Measurements from ENCODE around the gene GPR35. TPM values are rescaled to one million over a fixed set of nuclear protein-coding genes. Genes with fewer than 3 reads are reported as not detected.

GPR35 gene
- total RNA-seq, 3 donors from 2014 or later: 47.1 to 132 (median 76.8) TPM

DNA sequence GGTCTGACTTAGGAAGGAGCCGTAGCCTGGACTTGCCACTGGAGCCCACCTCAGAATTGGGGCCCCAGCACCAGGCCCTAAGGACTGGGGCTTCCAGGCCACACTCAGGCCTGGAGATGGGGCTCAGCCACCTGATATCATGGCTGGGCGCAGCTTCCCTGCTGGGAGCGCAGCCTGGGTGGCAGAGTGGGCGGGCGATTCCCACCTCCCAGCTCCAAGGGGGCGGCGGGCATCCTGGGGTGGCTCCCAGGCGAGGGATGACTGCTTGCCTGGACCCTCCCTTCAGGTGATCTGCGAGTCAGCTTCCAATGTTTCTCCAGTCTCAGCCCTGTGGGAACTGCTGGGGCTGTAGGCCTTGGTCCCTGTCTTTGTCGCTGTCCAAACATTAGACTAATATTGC is 20.1 kb downstream of the GPR35 start:
- Histone ChIP-seq H3K36me3 (ENCODE audit: low read depth) (no peaks in the 10 kb centered on the region), H3K4me1 (ENCODE audit: low read depth) (no peaks in the 10 kb centered on the region), H3K4me3 (no peak overlapping the region), H3K9me3 (no peaks in the 10 kb centered on the region)
- intact Hi-C loops (cut with DNase I, micrococcal nuclease): no loop called here
- DNase-seq (peak in 1 of 3 donors; percentile 14), ATAC-seq (no peak)
- TF ChIP-seq, protein P1, sequence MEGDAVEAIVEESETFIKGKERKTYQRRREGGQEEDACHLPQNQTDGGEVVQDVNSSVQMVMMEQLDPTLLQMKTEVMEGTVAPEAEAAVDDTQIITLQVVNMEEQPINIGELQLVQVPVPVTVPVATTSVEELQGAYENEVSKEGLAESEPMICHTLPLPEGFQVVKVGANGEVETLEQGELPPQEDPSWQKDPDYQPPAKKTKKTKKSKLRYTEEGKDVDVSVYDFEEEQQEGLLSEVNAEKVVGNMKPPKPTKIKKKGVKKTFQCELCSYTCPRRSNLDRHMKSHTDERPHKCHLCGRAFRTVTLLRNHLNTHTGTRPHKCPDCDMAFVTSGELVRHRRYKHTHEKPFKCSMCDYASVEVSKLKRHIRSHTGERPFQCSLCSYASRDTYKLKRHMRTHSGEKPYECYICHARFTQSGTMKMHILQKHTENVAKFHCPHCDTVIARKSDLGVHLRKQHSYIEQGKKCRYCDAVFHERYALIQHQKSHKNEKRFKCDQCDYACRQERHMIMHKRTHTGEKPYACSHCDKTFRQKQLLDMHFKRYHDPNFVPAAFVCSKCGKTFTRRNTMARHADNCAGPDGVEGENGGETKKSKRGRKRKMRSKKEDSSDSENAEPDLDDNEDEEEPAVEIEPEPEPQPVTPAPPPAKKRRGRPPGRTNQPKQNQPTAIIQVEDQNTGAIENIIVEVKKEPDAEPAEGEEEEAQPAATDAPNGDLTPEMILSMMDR (IDR thresholded peaks at IDR 0.05): no peak

DNA sequence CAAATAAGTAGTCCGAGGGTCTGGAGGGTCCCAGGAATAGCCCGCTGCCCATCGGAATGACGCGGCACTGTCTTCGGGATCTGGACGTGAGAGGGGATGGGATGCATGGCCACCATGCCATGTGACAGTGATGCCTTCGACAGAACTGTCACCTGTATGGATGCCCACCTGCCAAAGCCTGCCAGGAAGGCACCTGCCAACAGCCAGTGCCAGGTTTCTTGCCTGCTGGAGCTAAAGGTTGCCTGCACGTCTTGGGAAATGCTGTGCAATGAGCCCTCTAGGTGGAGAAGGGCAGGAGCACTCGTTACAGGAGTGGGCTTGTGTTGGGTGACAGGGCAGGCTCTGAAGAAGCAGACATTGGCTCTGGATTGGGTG is 20.5 kb downstream of the GPR35 start:
- H3K36me3 ChIP-seq (ENCODE audit: low read depth): no peaks in the 10 kb centered on the region
- intact Hi-C loops (cut with DNase I, micrococcal nuclease): no loop called here
- ATAC-seq (no peak), DNase-seq (peak in 1 of 3 donors; percentile 11)
- H3K4me3 ChIP-seq: no peak overlapping the region
- TF ChIP-seq, protein P1 (IDR thresholded peaks at IDR 0.05): no peak
- no peaks in the 10 kb centered on the region for H3K4me1 ChIP-seq (ENCODE audit: low read depth)
- no peaks in the 10 kb centered on the region for H3K9me3 ChIP-seq

DNA sequence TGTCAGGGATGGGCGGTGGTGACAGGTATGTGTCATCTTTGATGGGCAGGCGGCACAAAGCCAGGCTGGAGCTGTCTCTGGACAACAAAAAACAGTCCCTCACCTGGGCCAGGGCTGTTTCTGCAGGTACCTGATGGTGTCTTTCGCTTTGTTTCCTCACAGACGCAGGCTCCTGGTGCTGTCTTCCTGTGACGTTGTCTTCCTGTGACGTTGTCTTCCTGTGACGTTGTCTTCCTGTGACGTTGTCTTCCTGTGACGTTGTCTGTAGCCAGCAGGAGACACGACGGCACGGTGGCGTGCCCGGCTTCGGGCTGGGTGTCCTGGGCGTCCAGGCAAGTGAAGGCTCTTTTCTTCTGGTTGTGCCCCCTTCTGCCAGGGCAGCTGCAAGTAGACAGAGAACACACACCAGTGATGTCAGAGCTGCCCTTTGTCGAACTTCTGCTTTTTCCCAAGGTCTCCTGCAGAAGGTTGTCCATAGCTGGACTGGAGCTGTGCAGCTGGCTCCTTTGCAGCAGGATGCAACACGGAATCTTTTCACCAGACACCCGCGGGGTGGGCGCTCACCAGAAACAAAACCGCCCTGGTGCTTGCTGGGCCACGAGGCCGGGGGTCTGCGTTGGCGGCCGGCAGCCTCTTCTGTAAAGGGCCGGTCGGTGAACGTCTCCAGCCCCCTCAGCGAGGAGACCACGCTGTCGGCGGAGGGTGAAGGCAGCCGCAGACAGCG is 21.1 kb downstream of the GPR35 start:
- no peak overlapping the region for H3K4me3 ChIP-seq
- intact Hi-C loops (cut with DNase I, micrococcal nuclease): no loop called here
- H3K9me3 ChIP-seq: no peaks in the 10 kb centered on the region
- TF ChIP-seq, protein P1 (IDR thresholded peaks at IDR 0.05): no peak
- no peaks in the 10 kb centered on the region for H3K4me1 ChIP-seq (ENCODE audit: low read depth)
- DNase-seq: peak in 1 of 3 donors; percentile 14
- no peak for ATAC-seq
- H3K36me3 ChIP-seq (ENCODE audit: low read depth): no peaks in the 10 kb centered on the region

DNA sequence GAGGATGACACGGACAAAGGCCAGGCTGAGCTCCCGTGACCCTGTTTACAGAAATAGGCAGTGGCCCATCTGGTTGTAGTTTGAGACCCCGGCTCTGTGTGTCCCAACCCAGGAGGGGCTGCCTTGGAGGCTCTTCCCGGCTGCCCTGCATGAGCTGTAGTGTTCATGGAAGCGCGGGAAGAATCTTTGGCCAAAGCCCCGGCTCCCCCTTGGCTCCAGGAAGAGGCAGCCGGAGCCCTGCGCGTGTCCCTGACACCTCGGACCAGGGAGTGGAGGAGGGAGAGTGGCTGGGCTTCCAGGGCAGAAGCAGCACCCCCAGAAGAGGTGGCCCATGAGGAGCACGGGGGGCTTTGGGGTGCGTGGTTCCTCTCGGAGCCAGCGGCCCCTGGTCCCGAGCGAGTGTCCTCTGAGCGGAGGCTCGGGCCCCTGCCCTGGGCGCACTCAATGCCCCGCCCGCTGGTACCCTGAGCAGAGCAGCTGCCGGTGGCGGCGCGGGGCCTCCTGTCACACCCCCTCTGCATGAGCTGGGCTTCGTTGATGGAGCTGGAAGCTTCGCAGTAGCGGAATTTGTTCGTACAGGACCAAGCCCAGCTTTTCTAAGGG is 21.7 kb downstream of the GPR35 start:
- TF ChIP-seq, protein P1 (IDR thresholded peaks at IDR 0.05): no peak
- no peak for ATAC-seq

DNA sequence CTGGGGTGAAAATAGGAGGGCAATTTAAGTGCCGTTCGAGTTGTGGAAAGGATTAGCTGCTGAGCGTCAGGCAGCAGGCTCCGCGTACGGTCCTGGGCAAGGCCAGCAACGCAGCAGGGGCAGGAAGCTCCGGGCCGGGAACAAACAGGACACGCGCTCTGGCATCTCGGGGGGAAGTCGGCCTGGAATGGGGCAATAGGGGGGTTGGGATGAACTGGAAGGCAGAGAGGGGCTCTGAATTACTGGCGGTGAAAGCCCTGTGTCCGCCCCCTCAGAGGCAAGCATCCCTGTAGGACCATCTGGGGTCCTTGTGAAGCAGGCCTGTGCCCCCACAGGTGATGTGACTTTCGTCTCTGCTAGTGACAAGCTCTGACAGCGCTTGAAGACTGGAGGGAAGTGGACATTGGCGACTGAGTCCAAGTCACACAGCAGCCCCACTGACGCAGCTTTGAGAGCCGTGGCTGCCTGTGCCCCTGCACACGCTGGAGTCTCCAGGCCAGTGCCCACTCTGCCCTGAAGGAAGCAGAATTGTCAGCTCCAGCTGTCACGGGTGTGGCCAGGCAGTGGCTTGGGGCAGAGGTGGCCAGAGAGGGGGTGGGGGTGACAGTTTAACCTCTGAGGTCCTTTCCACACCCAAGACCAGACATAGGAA is 22.3 kb downstream of the GPR35 start:
- peaks cover 4% of the 10 kb centered on the region for H3K9me3 ChIP-seq
- no peak for DNase-seq
- H3K36me3 ChIP-seq (ENCODE audit: low read depth): no peaks in the 10 kb centered on the region
- H3K4me3 ChIP-seq: no peak overlapping the region
- intact Hi-C loops (cut with DNase I, micrococcal nuclease): no loop called here
- no peaks in the 10 kb centered on the region for H3K4me1 ChIP-seq (ENCODE audit: low read depth)
- ATAC-seq: no peak
- TF ChIP-seq, protein P1 (IDR thresholded peaks at IDR 0.05): no peak

More for the DNA sequence above, 21.7 kb downstream of the GPR35 start:
- no peak overlapping the region for H3K4me3 ChIP-seq
- no peaks in the 10 kb centered on the region for H3K4me1 ChIP-seq (ENCODE audit: low read depth)
- no peaks in the 10 kb centered on the region for H3K36me3 ChIP-seq (ENCODE audit: low read depth)
- DNase-seq: peak in 1 of 3 donors; percentile 39
- intact Hi-C loops (cut with DNase I, micrococcal nuclease): no loop called here
- H3K9me3 ChIP-seq: peaks cover 4% of the 10 kb centered on the region

Data from mucosa of descending colon (tissue), 3 donors.